NCI-H82 (cell line): Measurements from ENCODE around the gene ZNF214.

Experiments
- DNase-seq: peaks from one replicate; lab custom pipeline; 2025; lab: John Stamatoyannopoulos, UW

Gene ZNF214

GRCh38 chr11:7020183-7020917 lies at the start of gene ZNF214, which contains the start of gene NLRP14:
TSS of gene ZNF214 (minus strand) at chr11:7020346. CDS start at chr11:7002835, 17,511 bp downstream.
TSS of gene NLRP14 (plus strand) at chr11:7020479. CDS start at chr11:7038587, 18,108 bp downstream.
- peak; percentile 92 for DNase-seq

- DNase-seq = no peak
Measured at GRCh38 chr11:7062534-7062933, 42.4 kb upstream of the ZNF214 start.

- no peak for DNase-seq
Measured at GRCh38 chr11:7060868-7061267, 40.7 kb upstream of the ZNF214 start.

DNA sequence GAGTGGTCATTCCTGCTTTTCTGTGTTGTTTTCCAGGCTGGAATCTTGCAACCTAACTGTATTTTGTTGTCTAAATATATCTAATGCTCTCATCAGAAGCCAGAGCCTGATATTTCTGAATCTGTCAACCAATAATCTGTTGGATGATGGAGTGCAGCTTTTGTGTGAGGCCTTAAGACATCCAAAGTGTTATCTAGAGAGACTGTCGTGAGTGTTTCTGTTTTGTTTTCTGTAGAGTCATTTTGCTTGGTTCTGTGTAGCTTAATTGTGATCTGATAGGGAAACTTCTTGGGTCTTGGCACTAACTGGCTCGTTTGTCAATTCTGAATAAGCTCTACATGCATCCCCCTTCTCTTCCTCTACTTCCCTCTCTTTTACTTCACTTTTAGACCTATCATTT lies 37.5 kb upstream of the ZNF214 start:
- no peak for DNase-seq

GRCh38 chr11:7056828-7057513 lies 36.8 kb upstream of the ZNF214 start:
- DNase-seq = no peak

DNA sequence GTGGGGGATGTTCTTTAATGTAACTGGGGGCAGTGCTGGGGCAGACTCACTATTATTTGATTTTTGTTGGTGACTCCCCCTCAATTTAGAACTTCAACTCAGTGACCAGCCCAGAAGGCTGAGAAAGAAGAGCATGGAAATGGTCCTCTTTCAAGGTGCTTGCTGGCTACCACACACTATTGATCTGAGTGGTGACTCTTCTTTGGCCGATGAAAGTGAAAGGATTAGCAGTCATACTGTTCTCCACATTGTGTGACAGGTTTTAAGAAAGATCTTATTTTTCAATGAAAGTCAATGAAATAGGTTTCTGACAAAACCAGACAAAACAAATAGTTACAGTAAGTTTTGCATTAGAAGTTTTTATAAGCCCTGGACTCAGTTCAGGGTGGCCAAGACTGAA lies 30.0 kb upstream of the ZNF214 start:
- no peak for DNase-seq

DNA sequence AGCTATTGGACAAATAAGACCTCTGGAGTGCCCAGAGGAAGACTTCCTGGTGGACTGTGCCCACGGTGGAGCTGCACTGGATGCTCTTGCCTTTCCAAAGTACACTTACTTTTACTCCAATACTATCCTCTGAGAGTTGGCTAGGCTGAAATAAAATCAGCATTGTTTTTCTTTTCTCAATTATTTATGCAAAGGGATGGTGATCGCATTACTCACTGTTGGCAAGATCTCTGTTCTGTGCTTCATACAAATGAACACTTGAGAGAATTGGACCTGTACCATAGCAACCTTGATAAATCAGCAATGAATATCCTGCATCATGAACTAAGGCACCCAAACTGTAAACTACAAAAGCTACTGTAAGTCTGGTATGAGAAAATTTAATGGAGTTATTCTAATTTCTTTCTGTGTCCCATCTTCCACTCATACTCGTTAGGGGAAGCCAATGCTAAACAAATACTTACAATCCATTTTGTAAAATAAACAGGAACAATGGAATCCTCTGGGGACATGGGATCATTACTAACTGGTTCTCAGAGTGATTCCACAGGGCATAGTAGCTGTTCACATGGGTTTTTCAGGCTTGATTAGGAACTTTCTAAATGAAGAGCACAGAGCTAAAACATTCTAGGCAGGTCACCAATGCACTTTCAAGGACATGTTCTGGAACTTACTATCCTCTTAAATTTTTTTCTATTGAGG lies 26.5 kb upstream of the ZNF214 start:
- no peak for DNase-seq

DNA sequence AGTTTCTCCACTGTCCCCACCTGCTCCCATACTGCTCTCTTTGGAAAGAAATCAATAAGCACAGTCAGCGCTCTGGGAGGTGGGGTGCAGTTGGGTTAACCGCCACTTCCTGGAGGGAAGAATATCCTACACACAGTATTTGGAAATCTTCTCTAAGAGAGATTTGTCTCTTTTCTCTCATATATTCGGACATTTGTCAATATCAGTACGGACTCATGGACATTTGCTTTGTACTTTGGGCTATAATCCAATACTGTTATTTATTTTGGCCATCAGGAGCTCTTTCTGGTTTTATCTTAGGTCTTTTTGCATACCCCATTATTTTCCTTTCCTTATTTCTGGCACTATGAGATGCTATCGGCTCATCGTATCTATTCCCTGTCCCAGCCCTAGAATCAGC lies 13.9 kb upstream of the ZNF214 start:
- DNase-seq = no peak

GRCh38 chr11:7032692-7033091 lies 12.5 kb upstream of the ZNF214 start:
- DNase-seq = no peak

- no peak for DNase-seq
Measured at GRCh38 chr11:7031471-7031871, 11.3 kb upstream of the ZNF214 start.

- no peak for DNase-seq
Measured at GRCh38 chr11:7030836-7031235, 10.7 kb upstream of the ZNF214 start.

GRCh38 chr11:7028141-7028540 lies 8.0 kb upstream of the ZNF214 start:
- DNase-seq = no peak

GRCh38 chr11:7021318-7021717 lies 1.2 kb upstream of the ZNF214 start:
- no peak for DNase-seq

- no peak for DNase-seq
Measured at GRCh38 chr11:7019500-7020182, 505 bp downstream of the ZNF214 start.

DNA sequence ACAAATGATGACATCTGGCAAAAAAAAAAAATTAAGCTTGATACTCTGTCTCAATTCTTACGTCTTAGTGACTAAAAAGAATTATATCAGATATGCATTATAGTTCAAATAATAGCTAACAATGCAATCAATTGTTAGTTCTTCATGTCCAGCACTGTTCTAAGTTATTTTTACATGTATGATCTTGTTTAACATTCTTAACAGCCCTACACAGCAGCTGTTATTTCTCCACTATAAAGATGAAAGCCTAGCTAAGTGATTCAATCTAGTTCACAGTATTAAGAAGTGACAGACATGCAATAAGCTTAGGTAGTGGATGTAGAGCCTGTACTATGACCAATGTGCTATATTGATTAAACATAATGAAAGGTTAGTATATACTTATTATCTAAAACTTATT lies 4.1 kb downstream of the ZNF214 start:
- DNase-seq = peak; percentile 11

- DNase-seq = no peak
Measured at GRCh38 chr11:7014118-7014517, 6.0 kb downstream of the ZNF214 start.

GRCh38 chr11:7004482-7004881 lies 15.7 kb downstream of the ZNF214 start:
- DNase-seq = no peak

GRCh38 chr11:6995703-6996102 lies 24.4 kb downstream of the ZNF214 start:
- no peak for DNase-seq

GRCh38 chr11:6992457-6993417 lies 27.4 kb downstream of the ZNF214 start:
- DNase-seq = no peak

GRCh38 chr11:6992026-6992425 lies 28.1 kb downstream of the ZNF214 start:
- DNase-seq = no peak

GRCh38 chr11:6991227-6991626 lies 28.9 kb downstream of the ZNF214 start:
- no peak for DNase-seq
